Activated CD4-positive, alpha-beta T cell treated with anti-CD3 and anti-CD28 coated beads, Interleukin-2, Interleukin-4, amounts not matched to agents 100 ng/mL and 50 ng/mL, durations not matched to agents 16 hours and 8 hours (primary cell): ENCODE measurements around the gene GPR119.
"Not testable (repeated sequence)": the region's sequence is repeated elsewhere in the genome, so short reads cannot be mapped to it uniquely, and the experiment has no call there.

Experiments used
- DNase-seq: peaks from one replicate; pipeline ENCODE4 v3.0.0-alpha.2; 2020; ENCODE audit warnings: low spot score

GPR119 gene

GRCh38 chrX:130339408-130340222 lies 45.9 kb downstream of the GPR119 start, which contains the start of gene SLC25A14:
Gene SLC25A14, plus strand, starts transcription at chrX:130339919. Its CDS starts 360 bp downstream, at chrX:130340279.
- DNase-seq = peak; percentile 72

GRCh38 chrX:130338869-130339268 lies 46.6 kb downstream of the GPR119 start:
- DNase-seq = not testable (repeated sequence)

- no peak for DNase-seq
Measured at GRCh38 chrX:130336531-130336930, 48.9 kb downstream of the GPR119 start.
